Hepatocyte (in vitro differentiated cells): Measurements from ENCODE around the gene PTPRT. TPM values are rescaled to one million over a fixed set of nuclear protein-coding genes. Genes with fewer than 3 reads are reported as not detected.

Experiments
- DNase-seq: peaks from one replicate; pipeline ENCODE4 v3.0.0-alpha.2; 2016; ENCODE audit warnings: low spot score
- H2AFZ ChIP-seq: fragments of 200-600 bp; sonication (generic); 2 replicates; pipeline ENCODE4 v1.6.0; 2016; ENCODE audit warnings: antibody characterized with exemption, mild to moderate bottlenecking
- H3K27ac ChIP-seq: fragments of 200-600 bp; sonication (generic); 2 replicates; pipeline ENCODE4 v1.5.1; 2016; ENCODE audit warnings: mild to moderate bottlenecking
- H3K27me3 ChIP-seq: fragments of 200-600 bp; sonication (generic); 2 replicates; pipeline ENCODE4 v1.6.1; 2016
- H3K36me3 ChIP-seq: fragments of 200-600 bp; sonication (generic); replicated peaks from 2 replicates; pipeline ENCODE4 v1.5.1; 2016; ENCODE audit warnings: low read depth; ENCODE audit not compliant: insufficient read depth
- H3K4me1 ChIP-seq: fragments of 200-600 bp; sonication (generic); 2 replicates; pipeline ENCODE4 v1.5.1; 2016; ENCODE audit warnings: mild to moderate bottlenecking, moderate library complexity; ENCODE audit not compliant: insufficient read depth
- H3K4me2 ChIP-seq: fragments of 200-600 bp; sonication (generic); 2 replicates; pipeline ENCODE4 v1.6.0; 2016
- H3K4me3 ChIP-seq: fragments of 200-600 bp; sonication (generic); 2 replicates; pipeline ENCODE4 v1.5.1; 2016; ENCODE audit warnings: mild to moderate bottlenecking
- H3K79me2 ChIP-seq: fragments of 200-600 bp; sonication (generic); 2 replicates; pipeline ENCODE4 v1.6.0; 2017; ENCODE audit warnings: mild to moderate bottlenecking
- H3K9me2 ChIP-seq: fragments of 200-600 bp; sonication (generic); replicated peaks from 2 replicates; pipeline ENCODE4 v1.6.0; 2017; ENCODE audit warnings: mild to moderate bottlenecking; ENCODE audit not compliant: insufficient read depth
- H3K9me3 ChIP-seq: fragments of 200-600 bp; sonication (generic); 2 replicates; pipeline ENCODE4 v1.5.1; 2016; ENCODE audit warnings: low read depth, mild to moderate bottlenecking
- H4K20me1 ChIP-seq: fragments of 200-600 bp; sonication (generic); 2 replicates; pipeline ENCODE4 v1.6.0; 2016; ENCODE audit warnings: mild to moderate bottlenecking; ENCODE audit not compliant: insufficient read depth, poor library complexity, severe bottlenecking
- EZH2 ChIP-seq: fragments of 200-600 bp; sonication (generic); IDR thresholded peaks from 2 replicates; pipeline ENCODE4 v1.6.1; 2016; ENCODE audit warnings: antibody characterized with exemption, mild to moderate bottlenecking, borderline replicate concordance
- EZH2phosphoT487 ChIP-seq: fragments of 200-600 bp; sonication (generic); IDR thresholded peaks from one replicate; pipeline ENCODE4 v1.6.1; 2018; ENCODE audit warnings: antibody characterized with exemption, mild to moderate bottlenecking, low read depth, moderate library complexity; ENCODE audit not compliant: unreplicated experiment, severe bottlenecking
- WGBS: methylation state at CpG from one replicate; pipeline ENCODE4 v1.1.6; 2016; ENCODE audit warnings: low lambda C conversion rate; ENCODE audit errors: missing lambda C conversion rate; 5-methylcytosine and 5-hydroxymethylcytosine counted together
- polyA plus RNA-seq: library from polyadenylated mRNA; unstranded; fragments of >200 nt; fragmentation: Nextera tagmentation; extraction: Ambion mirVana; gene quantifications from 2 replicates; pipeline ENCODE4 v1.2.1, GENCODE V29; 2016
- small RNA-seq: library from RNA; depleted of rRNA; stranded (forward); fragments of <200 nt; gene quantifications from one replicate; pipeline ENCODE3, GENCODE V24; 2014
- total RNA-seq: library from RNA; depleted of rRNA; stranded (reverse); fragments of >200 nt; gene quantifications from 2 replicates; pipeline ENCODE4 v1.2.3, GENCODE V29; 2014
- TF ChIP-seq, protein P1 (sequence below): fragments of 200-600 bp; sonication (generic); IDR thresholded peaks from 2 replicates; pipeline ENCODE4 v1.5.1; 2016; ENCODE audit warnings: antibody characterized with exemption, mild to moderate bottlenecking; ENCODE audit not compliant: poor library complexity

The PTPRT gene
- total and polyA plus RNA-seq, 2 experiments from 2014 or later = 0.47 to 0.83 TPM

GRCh38 chr20:42026599-42026998 is 1163.1 kb downstream of the PTPRT start:
- no peaks in the 10 kb centered on the region for H3K9me2 ChIP-seq
- TF ChIP-seq EZH2 = no peak
- no peak for TF ChIP-seq EZH2phosphoT487
- TF ChIP-seq, protein P1, sequence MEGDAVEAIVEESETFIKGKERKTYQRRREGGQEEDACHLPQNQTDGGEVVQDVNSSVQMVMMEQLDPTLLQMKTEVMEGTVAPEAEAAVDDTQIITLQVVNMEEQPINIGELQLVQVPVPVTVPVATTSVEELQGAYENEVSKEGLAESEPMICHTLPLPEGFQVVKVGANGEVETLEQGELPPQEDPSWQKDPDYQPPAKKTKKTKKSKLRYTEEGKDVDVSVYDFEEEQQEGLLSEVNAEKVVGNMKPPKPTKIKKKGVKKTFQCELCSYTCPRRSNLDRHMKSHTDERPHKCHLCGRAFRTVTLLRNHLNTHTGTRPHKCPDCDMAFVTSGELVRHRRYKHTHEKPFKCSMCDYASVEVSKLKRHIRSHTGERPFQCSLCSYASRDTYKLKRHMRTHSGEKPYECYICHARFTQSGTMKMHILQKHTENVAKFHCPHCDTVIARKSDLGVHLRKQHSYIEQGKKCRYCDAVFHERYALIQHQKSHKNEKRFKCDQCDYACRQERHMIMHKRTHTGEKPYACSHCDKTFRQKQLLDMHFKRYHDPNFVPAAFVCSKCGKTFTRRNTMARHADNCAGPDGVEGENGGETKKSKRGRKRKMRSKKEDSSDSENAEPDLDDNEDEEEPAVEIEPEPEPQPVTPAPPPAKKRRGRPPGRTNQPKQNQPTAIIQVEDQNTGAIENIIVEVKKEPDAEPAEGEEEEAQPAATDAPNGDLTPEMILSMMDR = no peak
- H3K4me2 ChIP-seq = no peak overlapping the region
- no peaks in the 10 kb centered on the region for H3K4me1 ChIP-seq
- no peaks in the 10 kb centered on the region for H3K79me2 ChIP-seq
- DNase-seq = no peak
- H3K4me3 ChIP-seq = no peak overlapping the region
- 98% methylated on average over 4 of the region's 4 CpGs for WGBS
- no peaks in the 10 kb centered on the region for H3K36me3 ChIP-seq
- no peak overlapping the region for H3K27ac ChIP-seq
- H2AFZ ChIP-seq = no peak overlapping the region
- H4K20me1 ChIP-seq = no peaks in the 10 kb centered on the region
- H3K9me3 ChIP-seq = no peaks in the 10 kb centered on the region
- no peaks in the 10 kb centered on the region for H3K27me3 ChIP-seq

GRCh38 chr20:42024653-42025052 is 1165.1 kb downstream of the PTPRT start:
- no peaks in the 10 kb centered on the region for H3K4me1 ChIP-seq
- H3K4me3 ChIP-seq = no peak overlapping the region
- no peaks in the 10 kb centered on the region for H4K20me1 ChIP-seq
- peak; percentile 43 for DNase-seq
- TF ChIP-seq EZH2phosphoT487 = no peak
- TF ChIP-seq EZH2 = no peak
- TF ChIP-seq, protein P1 = no peak
- no peaks in the 10 kb centered on the region for H3K9me2 ChIP-seq
- 44% methylated on average over 5 of the region's 5 CpGs for WGBS
- no peaks in the 10 kb centered on the region for H3K79me2 ChIP-seq
- no peak overlapping the region for H3K27ac ChIP-seq
- H3K36me3 ChIP-seq = no peaks in the 10 kb centered on the region
- no peak overlapping the region for H3K4me2 ChIP-seq
- H3K27me3 ChIP-seq = no peaks in the 10 kb centered on the region
- no peaks in the 10 kb centered on the region for H3K9me3 ChIP-seq
- no peak overlapping the region for H2AFZ ChIP-seq

Small RNAs within 50 kb of the gene (small RNA-seq; reads per million reads assigned to genes)
- gene RN7SKP100 = not detected
